ENCODE measurements around the gene FBXL5. TPM values are rescaled to one million over a fixed set of nuclear protein-coding genes. Genes with fewer than 3 reads are reported as not detected.

The FBXL5 gene
- total RNA-seq, 2 experiments from 2014 or later, result 43.5 to 102 TPM

GRCh38 chr4:15587649-15588048 lies 67.5 kb downstream of the FBXL5 start:
- Histone ChIP-seq H4K20me1 (ENCODE audit: insufficient read depth, low read length) (no peaks in the 10 kb centered on the region), H3K9me2 (ENCODE audit: insufficient read depth, low read length) (no peaks in the 10 kb centered on the region), H3K36me3 (ENCODE audit: insufficient read depth, low read length) (no peaks in the 10 kb centered on the region), H3K79me2 (ENCODE audit: insufficient read depth, low read depth, low read length) (no peaks in the 10 kb centered on the region), H2AFZ (ENCODE audit: low read length) (no peak overlapping the region), H3K4me3 (ENCODE audit: low read depth, low read length, poor library complexity, severe bottlenecking) (no peak overlapping the region), H3K9me3 (ENCODE audit: low read length) (no peaks in the 10 kb centered on the region), H3K4me1 (ENCODE audit: insufficient read depth, low read length, poor library complexity, severe bottlenecking) (no peaks in the 10 kb centered on the region), H3K27ac (ENCODE audit: low read depth, low read length, poor library complexity, severe bottlenecking) (no peak overlapping the region), H3K4me2 (ENCODE audit: low read length) (no peak overlapping the region)
- no TSS peak for BruUV-seq (replicated peaks)
- DNase-seq (ENCODE audit: low spot score), result no peak
- intact Hi-C loops (cut with micrococcal nuclease; ENCODE audit: unreplicated experiment), result no loop called here
- CTCF ChIA-PET (ENCODE audit: unreplicated experiment), result no interaction called here
- POLR2A ChIA-PET, result no interaction called here
- no peak for TF ChIP-seq CTCF (conservative IDR thresholded peaks at IDR 0.05; ENCODE audit: low read length)
- TF ChIP-seq EZH2phosphoT487 (IDR thresholded peaks at IDR 0.05; ENCODE audit: borderline replicate concordance, low read depth, low read length), result no peak

GRCh38 chr4:15586066-15586465 lies 69.1 kb downstream of the FBXL5 start:
- Histone ChIP-seq H3K4me2 (ENCODE audit: low read length) (no peak overlapping the region), H3K79me2 (ENCODE audit: insufficient read depth, low read depth, low read length) (no peaks in the 10 kb centered on the region), H3K9me2 (ENCODE audit: insufficient read depth, low read length) (no peaks in the 10 kb centered on the region), H3K27ac (ENCODE audit: low read depth, low read length, poor library complexity, severe bottlenecking) (no peak overlapping the region), H3K4me1 (ENCODE audit: insufficient read depth, low read length, poor library complexity, severe bottlenecking) (no peaks in the 10 kb centered on the region), H2AFZ (ENCODE audit: low read length) (no peak overlapping the region), H3K9me3 (ENCODE audit: low read length) (no peaks in the 10 kb centered on the region), H3K36me3 (ENCODE audit: insufficient read depth, low read length) (no peaks in the 10 kb centered on the region), H3K4me3 (ENCODE audit: low read depth, low read length, poor library complexity, severe bottlenecking) (no peak overlapping the region), H4K20me1 (ENCODE audit: insufficient read depth, low read length) (no peaks in the 10 kb centered on the region)
- TF ChIP-seq CTCF (conservative IDR thresholded peaks at IDR 0.05; ENCODE audit: low read length) (no peak), EZH2phosphoT487 (IDR thresholded peaks at IDR 0.05; ENCODE audit: borderline replicate concordance, low read depth, low read length) (no peak)
- ChIA-PET POLR2A (interaction anchor here (0.6 to 0.7 kb wide), 2 partner anchors 22 to 24 kb away, joined by 3 to 4 read pairs; no protein-coding TSS in a partner anchor), CTCF (ENCODE audit: unreplicated experiment) (no interaction called here)
- no TSS peak for BruUV-seq (replicated peaks)
- DNase-seq (ENCODE audit: low spot score), result no peak
- intact Hi-C loops (cut with micrococcal nuclease; ENCODE audit: unreplicated experiment), result no loop called here

GRCh38 chr4:15585331-15585730 lies 69.8 kb downstream of the FBXL5 start:
- H3K27ac ChIP-seq (ENCODE audit: low read depth, low read length, poor library complexity, severe bottlenecking), result no peak overlapping the region
- ChIA-PET POLR2A (interaction anchor here (0.7 kb wide), 1 partner anchor 25 kb away, joined by 4 read pairs; no protein-coding TSS in a partner anchor), CTCF (ENCODE audit: unreplicated experiment) (no interaction called here)
- no peak for DNase-seq (ENCODE audit: low spot score)
- H3K36me3 ChIP-seq (ENCODE audit: insufficient read depth, low read length), result no peaks in the 10 kb centered on the region
- no peak for TF ChIP-seq CTCF (conservative IDR thresholded peaks at IDR 0.05; ENCODE audit: low read length)
- no peak for TF ChIP-seq EZH2phosphoT487 (IDR thresholded peaks at IDR 0.05; ENCODE audit: borderline replicate concordance, low read depth, low read length)
- H4K20me1 ChIP-seq (ENCODE audit: insufficient read depth, low read length), result no peaks in the 10 kb centered on the region
- H3K79me2 ChIP-seq (ENCODE audit: insufficient read depth, low read depth, low read length), result no peaks in the 10 kb centered on the region
- H3K4me3 ChIP-seq (ENCODE audit: low read depth, low read length, poor library complexity, severe bottlenecking), result no peak overlapping the region
- no peaks in the 10 kb centered on the region for H3K9me2 ChIP-seq (ENCODE audit: insufficient read depth, low read length)
- H2AFZ ChIP-seq (ENCODE audit: low read length), result no peak overlapping the region
- no peak overlapping the region for H3K4me2 ChIP-seq (ENCODE audit: low read length)
- H3K9me3 ChIP-seq (ENCODE audit: low read length), result no peaks in the 10 kb centered on the region
- no TSS peak for BruUV-seq (replicated peaks)
- intact Hi-C loops (cut with micrococcal nuclease; ENCODE audit: unreplicated experiment), result no loop called here
- H3K4me1 ChIP-seq (ENCODE audit: insufficient read depth, low read length, poor library complexity, severe bottlenecking), result no peaks in the 10 kb centered on the region
